Fibroblast of mammary gland (primary cell): ENCODE data around the gene FOXO3.
A peak's percentile ranks its signal among the peaks of the same experiment; 100 is the strongest.

Source experiments
- DNase-seq: peaks from one replicate; pipeline ENCODE4 v3.0.0-alpha.2; 2010; ENCODE audit warnings: low read depth
- H3K4me3 ChIP-seq: 2 replicates; pipeline ENCODE4 v1.5.1; 2011; ENCODE audit warnings: low read depth, mild to moderate bottlenecking, low read length, moderate library complexity; ENCODE audit not compliant: control insufficient read depth
- CTCF ChIP-seq: conservative IDR thresholded peaks from 2 replicates; pipeline ENCODE4 v1.5.1; 2011; ENCODE audit warnings: low read depth, low read length, inconsistent platforms; ENCODE audit not compliant: control insufficient read depth, insufficient read depth

Gene FOXO3

GRCh38 chr6:108684771-108685329, 124.1 kb downstream of the FOXO3 start:
- no peak for TF ChIP-seq CTCF
- peak; percentile 60 for DNase-seq
- H3K4me3 ChIP-seq = no peak overlapping the region

GRCh38 chr6:108685970-108686369, 125.3 kb downstream of the FOXO3 start:
- DNase-seq = no peak
- no peak overlapping the region for H3K4me3 ChIP-seq
- TF ChIP-seq CTCF = no peak

- H3K4me3 ChIP-seq = no peak overlapping the region
- no peak for DNase-seq
- no peak for TF ChIP-seq CTCF
Measured at GRCh38 chr6:108686896-108687295, 126.2 kb downstream of the FOXO3 start.

- DNase-seq = no peak
Measured at GRCh38 chr6:108687921-108688320, 127.2 kb downstream of the FOXO3 start.

GRCh38 chr6:108689272-108690161, 128.8 kb downstream of the FOXO3 start:
- peak; percentile 97 for DNase-seq
- no peak overlapping the region for H3K4me3 ChIP-seq
- TF ChIP-seq CTCF = no peak

More at GRCh38 chr6:108687921-108688320, 127.2 kb downstream of the FOXO3 start:
- no peak for TF ChIP-seq CTCF
- H3K4me3 ChIP-seq = no peak overlapping the region

GRCh38 chr6:108690326-108691049, 129.8 kb downstream of the FOXO3 start:
- no peak overlapping the region for H3K4me3 ChIP-seq
- DNase-seq = peak; percentile 84
- no peak for TF ChIP-seq CTCF
